AG10803 (cell line): ENCODE data around the gene CRIP3.

Experiments used
- DNase-seq: peaks from one replicate; pipeline ENCODE4 v3.0.0; 2010; ENCODE audit warnings: low read depth
- H3K4me3 ChIP-seq: 2 replicates; pipeline ENCODE4 v1.5.1; 2011; ENCODE audit warnings: mild to moderate bottlenecking, low read length, control low read depth
- TF ChIP-seq, protein P1 (sequence below): conservative IDR thresholded peaks from 2 replicates; pipeline ENCODE4 v1.5.1; 2011; ENCODE audit warnings: mild to moderate bottlenecking, low read length, control low read depth, inconsistent platforms

Gene CRIP3

DNA sequence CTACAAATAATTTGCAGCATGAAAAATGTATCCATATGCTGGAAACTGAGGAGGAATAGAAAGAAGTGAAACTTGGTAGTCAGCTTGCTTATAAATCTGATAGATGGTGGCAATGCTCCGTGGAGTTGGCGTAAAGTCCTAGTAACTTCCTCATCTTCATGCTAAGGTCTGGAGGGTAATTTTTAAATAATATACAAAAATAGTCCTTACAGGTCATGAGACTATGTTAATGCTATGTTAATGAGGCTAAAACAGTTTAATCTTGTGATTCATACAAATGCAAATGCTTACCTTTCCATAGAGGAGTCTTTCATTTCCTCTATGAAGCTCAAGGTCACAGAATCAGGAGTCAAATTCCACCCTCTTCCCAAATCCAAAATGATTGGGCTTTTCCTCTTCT lies 9.4 kb upstream of the CRIP3 start:
- H3K4me3 ChIP-seq, result no peak overlapping the region
- TF ChIP-seq, protein P1, sequence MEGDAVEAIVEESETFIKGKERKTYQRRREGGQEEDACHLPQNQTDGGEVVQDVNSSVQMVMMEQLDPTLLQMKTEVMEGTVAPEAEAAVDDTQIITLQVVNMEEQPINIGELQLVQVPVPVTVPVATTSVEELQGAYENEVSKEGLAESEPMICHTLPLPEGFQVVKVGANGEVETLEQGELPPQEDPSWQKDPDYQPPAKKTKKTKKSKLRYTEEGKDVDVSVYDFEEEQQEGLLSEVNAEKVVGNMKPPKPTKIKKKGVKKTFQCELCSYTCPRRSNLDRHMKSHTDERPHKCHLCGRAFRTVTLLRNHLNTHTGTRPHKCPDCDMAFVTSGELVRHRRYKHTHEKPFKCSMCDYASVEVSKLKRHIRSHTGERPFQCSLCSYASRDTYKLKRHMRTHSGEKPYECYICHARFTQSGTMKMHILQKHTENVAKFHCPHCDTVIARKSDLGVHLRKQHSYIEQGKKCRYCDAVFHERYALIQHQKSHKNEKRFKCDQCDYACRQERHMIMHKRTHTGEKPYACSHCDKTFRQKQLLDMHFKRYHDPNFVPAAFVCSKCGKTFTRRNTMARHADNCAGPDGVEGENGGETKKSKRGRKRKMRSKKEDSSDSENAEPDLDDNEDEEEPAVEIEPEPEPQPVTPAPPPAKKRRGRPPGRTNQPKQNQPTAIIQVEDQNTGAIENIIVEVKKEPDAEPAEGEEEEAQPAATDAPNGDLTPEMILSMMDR, result no peak
- no peak for DNase-seq

DNA sequence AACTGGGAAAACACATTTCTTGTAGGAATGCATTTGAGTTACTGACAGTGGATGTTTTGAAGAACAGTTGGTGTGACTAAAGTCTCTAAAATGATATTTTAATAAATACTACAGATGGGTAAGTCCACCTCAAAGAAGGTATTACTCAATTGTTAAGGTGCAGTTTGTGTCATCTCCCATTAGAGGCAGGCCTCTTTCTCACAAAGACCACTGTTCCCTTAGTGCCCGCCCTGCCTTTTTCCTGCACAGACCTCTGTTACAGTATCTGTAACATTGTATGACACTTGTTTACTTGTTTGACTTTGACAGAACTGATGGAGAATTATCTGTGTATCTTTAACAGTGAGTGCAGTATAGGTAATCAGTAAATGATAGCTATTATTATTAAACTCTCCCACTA lies 5.2 kb upstream of the CRIP3 start:
- H3K4me3 ChIP-seq, result no peak overlapping the region
- no peak for DNase-seq
- TF ChIP-seq, protein P1, result no peak

DNA sequence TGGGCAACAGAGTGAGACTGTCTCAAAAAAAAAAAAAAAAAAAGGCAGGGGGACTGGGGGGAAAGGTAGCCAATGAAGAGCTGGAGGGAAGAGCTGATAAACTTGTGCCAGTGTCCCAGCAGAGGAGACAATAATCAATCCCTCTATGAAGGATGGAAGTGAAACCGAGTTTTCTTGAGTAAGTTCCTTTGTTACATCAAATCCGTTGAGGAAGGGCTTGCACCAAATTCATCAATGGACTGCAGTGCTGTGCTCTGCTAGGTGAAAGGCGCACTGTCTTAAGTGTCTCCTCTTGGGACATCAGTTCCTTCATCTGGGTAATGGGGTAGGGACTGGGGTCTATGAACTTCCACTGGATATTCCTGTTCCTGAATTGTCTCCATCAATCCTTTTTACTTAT lies 3.0 kb upstream of the CRIP3 start:
- H3K4me3 ChIP-seq, result no peak overlapping the region
- TF ChIP-seq, protein P1, result no peak
- no peak for DNase-seq

DNA sequence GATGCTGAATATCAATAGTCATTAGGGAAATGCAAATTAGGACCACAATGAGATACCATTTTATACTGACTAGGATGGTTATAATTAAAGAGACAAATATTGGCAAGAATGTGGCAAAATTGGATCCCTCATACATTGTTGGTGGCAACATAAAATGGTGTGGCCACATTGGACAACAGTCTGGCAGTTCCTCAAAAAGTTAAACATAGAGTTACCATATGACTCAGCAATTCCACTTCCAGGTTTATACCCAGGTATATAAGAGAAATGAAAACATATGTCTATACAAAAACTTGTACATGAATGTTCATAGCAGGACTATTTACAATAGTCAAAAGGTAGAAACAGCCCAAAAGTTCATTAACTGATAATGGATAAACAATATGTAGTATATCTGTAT lies 2.0 kb upstream of the CRIP3 start:
- DNase-seq, result no peak
- no peak overlapping the region for H3K4me3 ChIP-seq
- TF ChIP-seq, protein P1, result no peak

DNA sequence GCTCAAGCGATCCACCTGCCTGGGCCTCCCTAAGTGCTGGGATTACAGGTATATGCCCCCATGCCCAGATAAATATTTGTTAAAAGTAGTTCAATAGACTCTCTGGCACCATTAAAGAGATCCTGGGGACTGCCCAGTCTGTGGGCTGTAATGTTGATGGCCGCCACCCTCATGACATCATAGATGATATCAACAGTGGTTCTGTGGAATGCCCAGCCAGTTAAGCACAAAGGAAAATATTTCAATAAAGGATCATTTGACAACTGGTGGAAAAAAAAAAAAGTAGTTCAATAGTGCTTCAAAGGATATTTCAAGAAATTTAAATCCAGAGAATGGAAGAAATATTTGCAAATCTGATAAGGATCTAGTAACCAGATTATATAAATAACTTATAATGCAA lies 1.5 kb upstream of the CRIP3 start:
- TF ChIP-seq, protein P1, result no peak
- DNase-seq, result no peak
- no peak overlapping the region for H3K4me3 ChIP-seq

DNA sequence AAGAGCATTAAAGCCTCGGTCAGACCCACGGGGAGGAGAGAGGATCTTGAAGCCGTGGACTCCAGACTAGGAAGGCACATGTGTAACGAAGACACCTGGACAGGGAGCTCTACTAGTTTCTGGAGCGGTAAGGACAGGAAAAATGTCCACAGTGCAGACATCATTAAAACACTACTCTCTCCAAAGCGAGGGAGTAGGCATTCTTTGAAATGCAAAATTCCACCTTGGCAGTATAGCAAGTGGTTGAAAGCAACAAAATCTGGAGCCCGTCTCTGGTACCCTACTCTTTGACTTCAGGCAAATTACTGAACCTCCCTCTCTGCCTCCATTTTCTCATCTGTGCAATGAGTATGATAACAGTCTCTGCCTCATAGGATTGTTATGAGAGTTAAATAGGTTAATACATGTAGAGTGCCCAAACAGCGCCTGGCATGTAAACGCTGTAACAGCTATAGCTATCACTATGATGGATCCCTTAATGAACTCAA lies 408 bp upstream of the CRIP3 start:
- peak overlapping the region; percentile 52 for H3K4me3 ChIP-seq
- no peak for DNase-seq

DNA sequence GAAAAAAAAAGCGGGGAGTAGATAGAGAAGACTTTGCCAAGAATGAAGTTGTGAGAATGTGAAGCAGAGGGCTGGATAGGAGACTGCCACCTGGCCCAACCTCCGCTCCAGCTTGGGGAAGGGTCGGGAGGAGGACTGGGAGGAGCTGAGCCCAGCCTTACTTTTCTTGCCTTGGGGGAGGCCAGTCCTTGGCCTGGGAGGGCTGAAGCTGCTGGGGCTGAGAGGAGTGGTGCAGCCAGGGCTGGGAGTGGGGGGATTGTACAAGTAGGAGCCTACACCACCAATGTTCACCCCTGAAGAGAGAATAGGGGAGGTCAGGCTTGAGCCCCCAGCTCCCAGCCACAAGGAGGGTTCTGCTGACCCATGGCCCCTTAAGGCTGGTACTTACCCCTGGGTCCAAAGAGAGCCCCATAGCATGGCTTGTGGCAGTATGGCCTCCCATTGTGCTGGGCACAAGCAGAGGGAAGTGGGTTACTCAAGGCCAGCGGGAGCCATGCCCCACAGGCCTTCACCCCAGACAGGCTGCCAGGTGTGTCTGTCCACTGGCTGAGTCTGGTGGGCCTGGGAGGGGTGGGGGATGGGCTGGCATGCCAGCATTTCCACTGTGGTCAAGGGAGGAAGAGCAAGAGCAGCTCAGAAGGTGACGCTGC lies 1.1 kb downstream of the CRIP3 start:
- no peak for DNase-seq
- no peak overlapping the region for H3K4me3 ChIP-seq
- TF ChIP-seq, protein P1, result no peak

More for the DNA sequence above, 408 bp upstream of the CRIP3 start:
- TF ChIP-seq, protein P1, result no peak
